GM12878 (cell line): ENCODE results near the gene CAMK2G. TPM values are rescaled to one million over a fixed set of nuclear protein-coding genes. Genes with fewer than 3 reads are reported as not detected.

Experiments used
- ATAC-seq: fragments of 200-7000 bp; cut with Tn5 transposase; 3 replicates; pipeline ENCODE4 v1.9.1; 2020; ENCODE audit warnings: mild to moderate bottlenecking, moderate library complexity
- BruUV-seq: library from RNA; stranded (reverse); fragments of 400-500 nt; replicated peaks from 2 replicates; lab custom pipeline; 2021; lab: Mats Ljungman, UMichigan
- CTCF ChIA-PET: fragments of 300-600 bp; sonication (Branson Sonifier 250); formaldehyde crosslinking; extraction: SDS; loops from one replicate; lab custom pipeline; 2021; ENCODE audit warnings: inconsistent platforms; lab: Yijun Ruan, JAX
- POLR2A ChIA-PET: fragments of 350-600 bp; formaldehyde crosslinking; extraction: SDS; loops from one replicate; lab custom pipeline; 2021; ENCODE audit warnings: inconsistent platforms; lab: Charles Lee
- RAD21 ChIA-PET: fragments of 300-600 bp; sonication (Branson Sonifier 250); formaldehyde crosslinking; loops from one replicate; lab custom pipeline; 2023; ENCODE audit warnings: antibody characterized with exemption; ENCODE audit not compliant: unreplicated experiment; lab: Charles Lee
- SMC1A ChIA-PET: fragments of 300-600 bp; sonication (Branson Sonifier 250); formaldehyde crosslinking; loops from one replicate; lab custom pipeline; 2023; ENCODE audit not compliant: unreplicated experiment, uncharacterized antibody; lab: Charles Lee
- DNase-seq: peaks from one replicate; pipeline ENCODE4 v3.0.0-alpha.2; 2011; ENCODE audit warnings: low read depth, low spot score
- FAIRE-seq: peaks from 3 replicates; lab custom pipeline; 2011; peaks lifted over from hg19 to GRCh38; lab: Jason Lieb, UNC
- H2AFZ ChIP-seq: 2 replicates; pipeline ENCODE4 v1.6.0; 2011; ENCODE audit warnings: low read depth, low read length, control low read depth; ENCODE audit not compliant: control insufficient read depth
- H3K27ac ChIP-seq: 2 replicates; pipeline ENCODE4 v1.5.1; 2011; ENCODE audit warnings: control low read depth; ENCODE audit not compliant: control insufficient read depth, insufficient read depth
- H3K27me3 ChIP-seq, 2 experiments: replicated peaks in 1 of 2; 2 replicates each; pipeline versions ENCODE4 v1.6.0 to v1.6.1; 2011; ENCODE audit warnings: low read length in 1 of 2; ENCODE audit not compliant: control insufficient read depth in 2 of 2, insufficient read depth in 2 of 2
- H3K36me3 ChIP-seq, 2 experiments: 2 replicates each; pipeline ENCODE4 v1.5.1; 2011; ENCODE audit warnings: low read length in 1 of 2; ENCODE audit not compliant: control insufficient read depth in 2 of 2, insufficient read depth in 2 of 2
- H3K4me1 ChIP-seq: 2 replicates; pipeline ENCODE4 v1.6.1; 2011; ENCODE audit warnings: mild to moderate bottlenecking, low read length, moderate library complexity, mixed read lengths; ENCODE audit not compliant: control insufficient read depth, insufficient read depth
- H3K4me2 ChIP-seq: 2 replicates; pipeline ENCODE4 v1.6.0; 2011; ENCODE audit warnings: control low read depth; ENCODE audit not compliant: control insufficient read depth, insufficient read depth
- H3K4me3 ChIP-seq: fragments of 200-600 bp; sonication (generic); 2 replicates; pipeline ENCODE4 v1.5.1; 2016
- H3K79me2 ChIP-seq: 2 replicates; pipeline ENCODE4 v1.6.0; 2011; ENCODE audit warnings: low read length; ENCODE audit not compliant: control insufficient read depth, insufficient read depth
- H3K9ac ChIP-seq: 2 replicates; pipeline ENCODE4 v1.8.0; 2011; ENCODE audit warnings: low read length, control low read depth, mixed read lengths; ENCODE audit not compliant: control insufficient read depth, insufficient read depth
- H3K9me3 ChIP-seq: replicated peaks from 3 replicates; pipeline ENCODE4 v1.5.1; 2011; ENCODE audit warnings: mild to moderate bottlenecking, low read length; ENCODE audit not compliant: control insufficient read depth, insufficient read depth
- H4K20me1 ChIP-seq: 2 replicates; pipeline ENCODE4 v1.6.0; 2011; ENCODE audit not compliant: control insufficient read depth, insufficient read depth
- BACH1 ChIP-seq: fragments of 450-650 bp; IDR thresholded peaks from 2 replicates; pipeline ENCODE4 v1.6.1; 2017; ENCODE audit warnings: mild to moderate bottlenecking, borderline replicate concordance
- CREB1 ChIP-seq: IDR thresholded peaks from 2 replicates; pipeline ENCODE4 v1.6.1; 2012; ENCODE audit warnings: low read depth, mild to moderate bottlenecking, inconsistent platforms
- DPF2 ChIP-seq: fragments of 450-650 bp; IDR thresholded peaks from 2 replicates; pipeline ENCODE4 v1.6.1; 2017; ENCODE audit warnings: mild to moderate bottlenecking
- MXI1 ChIP-seq: fragments of 150-350 bp; IDR thresholded peaks from 2 replicates; pipeline ENCODE4 v1.6.1; 2011; ENCODE audit warnings: low read depth, mild to moderate bottlenecking, inconsistent platforms, low read length, improper control_type of control experiment
- PAX5 ChIP-seq: IDR thresholded peaks from 2 replicates; pipeline ENCODE4 v1.6.1; 2011; ENCODE audit warnings: low read depth, low read length, borderline replicate concordance
- PML ChIP-seq: IDR thresholded peaks from 2 replicates; pipeline ENCODE4 v1.6.1; 2012; ENCODE audit warnings: low read length, inconsistent platforms
- SREBF1 ChIP-seq: IDR thresholded peaks from 2 replicates; pipeline ENCODE4 v1.6.1; 2012; ENCODE audit warnings: mild to moderate bottlenecking, low read length
- STAT3 ChIP-seq: IDR thresholded peaks from 2 replicates; pipeline ENCODE4 v1.6.1; 2011; ENCODE audit warnings: low read depth, low read length, improper control_type of control experiment
- TCF12 ChIP-seq: IDR thresholded peaks from 2 replicates; pipeline ENCODE4 v1.6.1; 2011; ENCODE audit warnings: low read depth, mild to moderate bottlenecking, low read length
- ZNF622 ChIP-seq: fragments of 450-650 bp; IDR thresholded peaks from 2 replicates; pipeline ENCODE4 v1.6.1; 2017; ENCODE audit warnings: mild to moderate bottlenecking, inconsistent platforms
- WGBS: methylation state at CpG from one replicate; pipeline ENCODE4 v1.1.6; 2016; ENCODE audit warnings: low lambda C conversion rate; ENCODE audit not compliant: insufficient replicate concordance, insufficient coverage; ENCODE audit errors: missing lambda C conversion rate; 5-methylcytosine and 5-hydroxymethylcytosine counted together
- in situ Hi-C: fragments of 300-500 bp; cut with MboI; formaldehyde crosslinking; loops from 9 replicates; pipeline ENCODE4 v1.14.3; 2018; ENCODE audit warnings: mixed read lengths
- intact Hi-C: fragments of 100-400 bp; cut with micrococcal nuclease; formaldehyde crosslinking; loops from one replicate; pipeline ENCODE4 v1.14.2; 2022; ENCODE audit not compliant: unreplicated experiment
- polyA plus RNA-seq, 11 experiments: library from polyadenylated mRNA; depleted of rRNA in 4 of 11; unstranded in 6 of 11; stranded (reverse) in 5 of 11; fragments of >200 nt; fragmentation: Nextera tagmentation in 4 of 11; fragmentation: Illumina TruSeq in 1 of 11; extraction: Ambion mirVana in 4 of 11; extraction: Trizol in 1 of 11; gene quantifications; 1 replicate in 1 of 11; 2 replicates in 10 of 11; pipeline versions ENCODE4 v1.2.1 to v1.2.3, GENCODE V29; 2011 to 2016; ENCODE audit warnings: inconsistent platforms in 2 of 11, missing spikeins in 2 of 11, low read depth in 1 of 11
- total RNA-seq, 4 experiments: library from RNA; depleted of rRNA in 3 of 4; stranded (reverse); fragments of >200 nt in 3 of 4; fragmentation: Illumina TruSeq in 1 of 4; extraction: Trizol in 1 of 4; gene quantifications; 2 replicates each; pipeline versions ENCODE4 v1.2.1 to v1.2.3, GENCODE V29; 2013 to 2021
- TF ChIP-seq, protein P1 (sequence below): fragments of 450-650 bp; IDR thresholded peaks from 2 replicates; pipeline ENCODE4 v1.6.1; 2017; ENCODE audit warnings: low read depth, mild to moderate bottlenecking, moderate library complexity
- TF ChIP-seq, protein P2 (sequence below): IDR thresholded peaks from 2 replicates; pipeline ENCODE4 v1.6.1; 2012; ENCODE audit warnings: mild to moderate bottlenecking, low read depth, low read length
- TF ChIP-seq, protein P3 (sequence below): IDR thresholded peaks from 2 replicates; pipeline ENCODE4 v1.6.1; 2012; ENCODE audit warnings: low read depth, low read length, improper control_type of control experiment
- TF ChIP-seq, protein P4 (sequence below): fragments of 450-650 bp; IDR thresholded peaks from 2 replicates; pipeline ENCODE4 v1.6.1; 2017; ENCODE audit warnings: antibody characterized with exemption, mild to moderate bottlenecking, moderate library complexity

CAMK2G gene
- total and polyA plus RNA-seq, 10 of the 15 experiments (the other 5 are each of a cell fraction or from before 2014, with no cell fraction given): 5.5 to 24.3 (median 16.9) TPM

DNA sequence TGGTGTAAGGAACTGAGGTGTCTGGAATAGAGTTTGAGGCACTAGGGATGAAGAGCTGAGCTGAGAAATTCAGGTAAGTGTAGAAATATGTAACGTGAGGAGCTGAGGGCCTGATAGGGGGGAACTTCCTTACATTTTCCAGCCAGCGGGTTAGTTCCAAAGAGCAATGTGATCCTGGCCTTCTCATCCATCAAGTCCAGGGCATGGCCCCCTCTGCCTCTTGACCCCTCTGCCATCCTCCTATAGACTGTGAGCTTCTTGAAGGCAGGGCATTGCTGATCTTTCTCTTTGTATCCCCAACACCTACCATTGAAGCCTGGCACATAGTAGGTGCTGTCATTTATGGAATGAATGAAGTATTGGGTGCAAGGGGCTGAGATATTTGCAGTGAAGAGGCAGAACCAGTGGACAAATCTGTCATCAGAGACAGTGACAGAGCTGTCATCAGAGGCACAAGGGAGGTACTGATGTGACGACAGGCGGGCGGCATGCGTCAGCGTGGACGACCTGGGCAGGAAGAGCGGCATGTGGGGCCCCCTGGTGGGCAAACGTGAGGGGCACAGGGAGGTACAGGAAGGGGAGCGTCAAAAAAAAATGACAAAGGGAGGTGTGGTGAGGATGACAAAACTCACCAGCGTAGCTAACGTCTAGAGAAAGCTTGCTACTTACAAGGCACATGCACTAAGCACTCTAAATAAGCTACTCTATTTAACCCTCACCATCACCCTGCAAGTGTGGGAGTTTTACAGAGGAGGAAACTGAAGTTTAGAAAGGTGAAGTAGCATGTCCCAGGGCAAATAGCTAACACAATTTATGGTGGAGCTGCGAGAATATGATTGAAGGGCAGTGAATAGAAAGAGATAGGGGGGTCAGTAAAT, 5.2 kb upstream of the CAMK2G start:
- POLR2A ChIA-PET: interaction anchor here (0.6 to 3.7 kb wide), 13 partner anchors 14 to 383 kb away, joined by 3 to 24 read pairs (median 4); partner anchors contain the start of genes PLAU and PPP3CB
- DNase-seq: no peak
- intact Hi-C loops: loop anchor here (1.0 to 5.0 kb wide), 3 partner anchors 30 to 352 kb away; a partner anchor contains a TSS
- Histone ChIP-seq H3K4me3 (no peak overlapping the region), H3K4me1 (peaks cover 11% of the 10 kb centered on the region), H3K79me2 (no peaks in the 10 kb centered on the region), H3K27ac (no peak overlapping the region), H3K4me2 (peak overlapping the region; percentile 22), H4K20me1 (no peaks in the 10 kb centered on the region), H2AFZ (peak overlapping the region; percentile 79), H3K9me3 (no peaks in the 10 kb centered on the region), H3K27me3 (no peaks in the 10 kb centered on the region), H3K36me3 (no peaks in the 10 kb centered on the region), H3K9ac (no peak overlapping the region)
- SMC1A ChIA-PET: interaction anchor here (0.5 to 27.4 kb wide), 44 partner anchors 10 to 363 kb away, joined by 3 to 1048 read pairs (median 5); partner anchors contain the start of gene SEC24C
- BruUV-seq: no TSS peak
- CTCF ChIA-PET: interaction anchor here (0.6 to 19.8 kb wide), 68 partner anchors 9 to 1252 kb away, joined by 3 to 930 read pairs (median 4); partner anchors contain the start of genes CHCHD1, PLAU and SYNPO2L
- in situ Hi-C loops: loop anchor here (5.0 to 25.0 kb wide), 4 partner anchors 32 to 1355 kb away; partner anchors contain the start of gene COMTD1
- FAIRE-seq: peak; percentile 89
- peak; percentile 94 for ATAC-seq
- RAD21 ChIA-PET: interaction anchor here (0.7 to 21.4 kb wide), 47 partner anchors 9 to 1257 kb away, joined by 3 to 616 read pairs (median 4); partner anchors contain the start of genes CHCHD1, PLAU and SEC24C
- WGBS: 15% methylated on average over 14 of the region's 14 CpGs
- TF ChIP-seq MXI1 (peak; percentile 80), SREBF1 (no peak), TCF12 (no peak), BACH1 (no peak), PML (no peak), STAT3 (no peak), CREB1 (peak; percentile 97), ZNF622 (no peak), PAX5 (peak; percentile 35; the same call in 1 of the 2 replicates), DPF2 (peak; percentile 95)
- TF ChIP-seq, protein P1, sequence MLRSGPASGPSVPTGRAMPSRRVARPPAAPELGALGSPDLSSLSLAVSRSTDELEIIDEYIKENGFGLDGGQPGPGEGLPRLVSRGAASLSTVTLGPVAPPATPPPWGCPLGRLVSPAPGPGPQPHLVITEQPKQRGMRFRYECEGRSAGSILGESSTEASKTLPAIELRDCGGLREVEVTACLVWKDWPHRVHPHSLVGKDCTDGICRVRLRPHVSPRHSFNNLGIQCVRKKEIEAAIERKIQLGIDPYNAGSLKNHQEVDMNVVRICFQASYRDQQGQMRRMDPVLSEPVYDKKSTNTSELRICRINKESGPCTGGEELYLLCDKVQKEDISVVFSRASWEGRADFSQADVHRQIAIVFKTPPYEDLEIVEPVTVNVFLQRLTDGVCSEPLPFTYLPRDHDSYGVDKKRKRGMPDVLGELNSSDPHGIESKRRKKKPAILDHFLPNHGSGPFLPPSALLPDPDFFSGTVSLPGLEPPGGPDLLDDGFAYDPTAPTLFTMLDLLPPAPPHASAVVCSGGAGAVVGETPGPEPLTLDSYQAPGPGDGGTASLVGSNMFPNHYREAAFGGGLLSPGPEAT: peak; percentile 31; the same call in 1 of the 2 replicates
- TF ChIP-seq, protein P2, sequence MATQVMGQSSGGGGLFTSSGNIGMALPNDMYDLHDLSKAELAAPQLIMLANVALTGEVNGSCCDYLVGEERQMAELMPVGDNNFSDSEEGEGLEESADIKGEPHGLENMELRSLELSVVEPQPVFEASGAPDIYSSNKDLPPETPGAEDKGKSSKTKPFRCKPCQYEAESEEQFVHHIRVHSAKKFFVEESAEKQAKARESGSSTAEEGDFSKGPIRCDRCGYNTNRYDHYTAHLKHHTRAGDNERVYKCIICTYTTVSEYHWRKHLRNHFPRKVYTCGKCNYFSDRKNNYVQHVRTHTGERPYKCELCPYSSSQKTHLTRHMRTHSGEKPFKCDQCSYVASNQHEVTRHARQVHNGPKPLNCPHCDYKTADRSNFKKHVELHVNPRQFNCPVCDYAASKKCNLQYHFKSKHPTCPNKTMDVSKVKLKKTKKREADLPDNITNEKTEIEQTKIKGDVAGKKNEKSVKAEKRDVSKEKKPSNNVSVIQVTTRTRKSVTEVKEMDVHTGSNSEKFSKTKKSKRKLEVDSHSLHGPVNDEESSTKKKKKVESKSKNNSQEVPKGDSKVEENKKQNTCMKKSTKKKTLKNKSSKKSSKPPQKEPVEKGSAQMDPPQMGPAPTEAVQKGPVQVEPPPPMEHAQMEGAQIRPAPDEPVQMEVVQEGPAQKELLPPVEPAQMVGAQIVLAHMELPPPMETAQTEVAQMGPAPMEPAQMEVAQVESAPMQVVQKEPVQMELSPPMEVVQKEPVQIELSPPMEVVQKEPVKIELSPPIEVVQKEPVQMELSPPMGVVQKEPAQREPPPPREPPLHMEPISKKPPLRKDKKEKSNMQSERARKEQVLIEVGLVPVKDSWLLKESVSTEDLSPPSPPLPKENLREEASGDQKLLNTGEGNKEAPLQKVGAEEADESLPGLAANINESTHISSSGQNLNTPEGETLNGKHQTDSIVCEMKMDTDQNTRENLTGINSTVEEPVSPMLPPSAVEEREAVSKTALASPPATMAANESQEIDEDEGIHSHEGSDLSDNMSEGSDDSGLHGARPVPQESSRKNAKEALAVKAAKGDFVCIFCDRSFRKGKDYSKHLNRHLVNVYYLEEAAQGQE: no peak
- TF ChIP-seq, protein P3, sequence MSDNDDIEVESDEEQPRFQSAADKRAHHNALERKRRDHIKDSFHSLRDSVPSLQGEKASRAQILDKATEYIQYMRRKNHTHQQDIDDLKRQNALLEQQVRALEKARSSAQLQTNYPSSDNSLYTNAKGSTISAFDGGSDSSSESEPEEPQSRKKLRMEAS: peak; percentile 79
- TF ChIP-seq, protein P4, sequence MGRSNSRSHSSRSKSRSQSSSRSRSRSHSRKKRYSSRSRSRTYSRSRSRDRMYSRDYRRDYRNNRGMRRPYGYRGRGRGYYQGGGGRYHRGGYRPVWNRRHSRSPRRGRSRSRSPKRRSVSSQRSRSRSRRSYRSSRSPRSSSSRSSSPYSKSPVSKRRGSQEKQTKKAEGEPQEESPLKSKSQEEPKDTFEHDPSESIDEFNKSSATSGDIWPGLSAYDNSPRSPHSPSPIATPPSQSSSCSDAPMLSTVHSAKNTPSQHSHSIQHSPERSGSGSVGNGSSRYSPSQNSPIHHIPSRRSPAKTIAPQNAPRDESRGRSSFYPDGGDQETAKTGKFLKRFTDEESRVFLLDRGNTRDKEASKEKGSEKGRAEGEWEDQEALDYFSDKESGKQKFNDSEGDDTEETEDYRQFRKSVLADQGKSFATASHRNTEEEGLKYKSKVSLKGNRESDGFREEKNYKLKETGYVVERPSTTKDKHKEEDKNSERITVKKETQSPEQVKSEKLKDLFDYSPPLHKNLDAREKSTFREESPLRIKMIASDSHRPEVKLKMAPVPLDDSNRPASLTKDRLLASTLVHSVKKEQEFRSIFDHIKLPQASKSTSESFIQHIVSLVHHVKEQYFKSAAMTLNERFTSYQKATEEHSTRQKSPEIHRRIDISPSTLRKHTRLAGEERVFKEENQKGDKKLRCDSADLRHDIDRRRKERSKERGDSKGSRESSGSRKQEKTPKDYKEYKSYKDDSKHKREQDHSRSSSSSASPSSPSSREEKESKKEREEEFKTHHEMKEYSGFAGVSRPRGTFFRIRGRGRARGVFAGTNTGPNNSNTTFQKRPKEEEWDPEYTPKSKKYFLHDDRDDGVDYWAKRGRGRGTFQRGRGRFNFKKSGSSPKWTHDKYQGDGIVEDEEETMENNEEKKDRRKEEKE: no peak
